ENCODE measurements around the gene GHRL.
"Not testable (repeated sequence)": the region's sequence is repeated elsewhere in the genome, so short reads cannot be mapped to it uniquely, and the experiment has no call there.

GHRL gene

GRCh38 chr3:10277115-10277625, 15.6 kb downstream of the GHRL start:
- DNase-seq = no peak

- no peak for DNase-seq
Observed at GRCh38 chr3:10274601-10275000, 18.1 kb downstream of the GHRL start.

DNA sequence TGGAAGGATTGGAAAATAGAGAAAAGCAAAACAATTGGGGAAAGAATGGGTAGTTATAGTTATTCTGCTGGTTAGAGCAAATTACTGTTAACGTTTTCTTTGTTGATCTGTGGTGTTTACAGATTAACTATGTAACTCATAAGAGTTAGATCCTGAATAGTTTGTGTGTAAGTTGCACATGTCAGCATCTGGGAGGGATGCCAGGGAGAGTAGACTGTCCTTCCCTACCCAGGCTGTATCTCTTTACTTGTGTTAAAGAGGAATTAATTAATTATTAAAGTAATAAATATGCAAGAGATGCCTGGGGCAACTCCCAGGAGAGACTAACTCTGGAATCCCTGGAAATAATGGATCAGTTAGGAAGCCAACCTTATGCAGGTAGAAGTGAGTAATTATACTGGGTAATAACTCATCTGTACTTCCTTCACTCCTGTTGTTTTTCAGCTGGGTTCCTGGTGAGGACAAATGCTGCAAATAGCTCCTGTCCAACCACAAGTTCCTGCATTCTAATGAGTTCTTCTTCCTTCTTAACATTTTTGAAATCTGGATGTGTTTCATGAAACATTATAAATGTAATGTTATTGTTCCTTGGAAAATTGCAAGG, 18.9 kb downstream of the GHRL start:
- DNase-seq = no peak

DNA sequence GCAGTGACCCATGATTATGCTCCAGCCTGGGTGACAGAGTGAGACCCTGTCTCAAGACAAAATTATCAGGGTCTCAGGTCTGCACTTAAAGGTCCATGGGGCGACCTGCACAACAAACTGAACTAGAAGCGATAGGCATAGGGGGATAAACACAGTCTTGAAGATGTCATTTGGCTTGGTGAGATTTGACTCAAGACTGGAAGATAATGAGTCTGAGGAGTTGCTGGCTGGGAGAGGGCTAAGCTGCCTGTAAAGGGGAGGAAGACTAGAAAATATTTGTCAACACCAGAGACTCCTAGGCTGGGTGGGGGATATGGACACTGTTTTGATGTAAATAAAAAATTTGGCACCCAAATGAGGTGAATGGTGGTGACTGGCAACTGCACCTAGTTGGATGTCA, 19.8 kb downstream of the GHRL start:
- no peak for DNase-seq

GRCh38 chr3:10272476-10272875, 20.3 kb downstream of the GHRL start:
- DNase-seq = not testable (repeated sequence)

GRCh38 chr3:10269443-10269842, 23.3 kb downstream of the GHRL start:
- DNase-seq = no peak

- DNase-seq = no peak
Observed at GRCh38 chr3:10268930-10269329, 23.8 kb downstream of the GHRL start.

GRCh38 chr3:10268116-10268515, 24.6 kb downstream of the GHRL start:
- DNase-seq = no peak

DNA sequence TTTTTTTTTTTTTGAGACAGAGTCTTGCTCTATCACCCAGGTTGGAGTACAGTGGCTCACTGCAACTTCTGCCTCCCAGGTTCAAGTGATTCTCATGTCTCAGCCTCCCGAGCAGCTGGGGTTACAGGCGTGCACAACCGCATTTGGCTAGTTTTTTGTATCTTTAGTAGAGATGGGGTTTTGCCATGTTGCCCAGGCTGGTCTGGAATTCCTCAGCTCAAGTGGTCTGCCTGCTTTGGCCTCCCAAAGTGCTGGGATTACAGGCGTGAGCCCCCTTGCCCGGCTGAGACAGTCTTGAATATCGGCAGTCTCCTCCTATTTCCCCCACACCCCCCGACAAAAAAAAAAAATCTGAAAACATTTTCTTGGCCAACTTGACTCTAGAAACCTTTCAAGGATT, 25.8 kb downstream of the GHRL start:
- not testable (repeated sequence) for DNase-seq

DNA sequence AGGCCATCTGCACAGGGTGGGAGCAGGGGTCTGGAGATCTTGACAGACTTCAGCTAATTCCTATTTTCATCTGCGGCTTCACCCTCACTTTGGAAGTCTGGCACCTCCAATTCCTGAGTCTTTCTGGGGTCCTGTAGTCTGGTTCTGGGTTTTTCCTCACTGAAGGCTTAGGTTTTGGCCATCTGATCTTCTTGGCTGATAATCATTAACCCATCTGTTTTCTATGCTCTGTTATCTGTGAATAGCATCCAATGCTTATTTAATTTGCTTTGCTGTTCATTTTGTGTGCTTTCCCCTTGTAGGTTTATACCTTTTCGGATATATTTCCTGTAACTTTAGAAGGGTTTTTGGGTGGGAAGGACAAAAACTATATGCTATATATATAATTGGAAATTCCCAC, 26.9 kb downstream of the GHRL start:
- DNase-seq = no peak

DNA sequence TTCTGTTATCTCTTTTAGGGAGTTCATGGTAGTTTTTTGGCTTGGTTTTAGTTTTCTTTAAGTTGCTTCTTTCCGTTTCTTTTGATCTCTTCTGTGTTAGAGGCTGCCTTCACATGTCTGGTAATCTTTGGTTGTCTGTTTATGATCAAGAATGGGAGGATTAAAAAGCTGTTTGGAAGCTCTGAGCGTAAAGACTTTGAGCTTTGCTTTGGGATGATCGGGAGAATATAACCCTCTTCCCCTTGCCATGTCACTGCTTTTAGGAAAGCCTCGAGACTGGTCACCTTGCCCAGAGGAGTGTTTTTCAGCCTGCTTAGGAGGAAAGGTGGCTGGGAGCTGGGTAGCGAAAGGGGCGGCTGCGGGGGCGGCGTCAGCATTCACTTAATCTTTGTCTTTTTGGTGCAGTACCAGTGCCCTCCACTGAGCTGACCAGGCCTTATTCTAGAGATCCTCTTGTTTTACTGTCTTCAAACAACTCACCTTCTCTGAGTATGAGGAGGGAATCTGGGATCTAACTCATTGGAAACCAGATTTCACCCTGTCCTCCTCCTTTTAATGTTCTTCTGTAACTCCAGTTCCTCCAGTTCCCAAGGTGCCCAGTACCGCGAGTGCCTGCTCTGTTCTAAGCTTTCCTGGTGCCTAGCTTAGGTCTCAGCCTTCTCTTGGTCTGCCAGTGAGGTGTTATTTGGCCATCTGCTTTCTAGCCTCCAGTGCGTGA, 28.9 kb downstream of the GHRL start:
- no peak for DNase-seq

DNA sequence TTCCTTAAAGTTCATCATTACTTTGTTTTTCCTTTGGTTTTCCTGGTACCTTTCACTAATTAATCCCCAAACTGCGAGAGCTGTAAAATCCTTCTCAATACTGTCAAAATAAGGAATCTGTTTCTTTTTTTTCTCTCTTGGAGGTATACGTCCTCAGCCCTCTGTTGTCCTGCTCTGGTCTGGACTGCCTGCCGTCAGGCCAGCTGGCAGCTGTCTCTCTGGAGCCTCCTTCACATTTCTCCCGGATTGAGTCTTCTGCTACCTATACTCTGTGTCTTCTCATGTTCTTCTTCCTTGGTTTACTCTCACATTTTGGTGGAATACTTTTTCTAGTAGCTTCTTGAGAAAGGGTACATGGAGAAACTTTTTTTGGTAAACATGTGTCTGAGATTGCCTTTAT, 30.7 kb downstream of the GHRL start:
- no peak for DNase-seq

DNA sequence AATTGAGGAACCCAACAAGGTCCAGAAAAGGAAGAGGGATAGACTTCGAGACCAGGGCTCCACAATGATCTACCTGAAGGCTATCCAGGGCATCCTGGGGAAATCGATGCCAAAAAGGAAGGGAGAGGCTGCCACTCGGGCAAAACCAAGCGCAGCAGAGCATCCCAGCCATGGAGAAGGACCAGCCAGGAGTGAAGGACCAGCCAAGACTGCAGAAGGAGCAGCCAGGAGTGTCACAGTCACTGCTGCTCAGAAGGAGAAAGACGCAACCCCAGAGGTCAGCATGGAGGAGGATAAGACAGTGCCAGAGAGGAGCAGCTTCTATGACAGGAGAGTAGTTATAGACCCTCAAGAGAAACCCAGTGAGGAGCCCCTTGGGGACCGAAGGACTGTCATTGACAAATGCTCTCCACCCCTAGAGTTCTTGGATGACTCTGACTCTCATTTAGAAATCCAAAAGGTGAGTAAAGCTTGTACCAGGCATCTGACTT, 32.5 kb downstream of the GHRL start:
- DNase-seq = no peak

GRCh38 chr3:10259798-10260197, 32.9 kb downstream of the GHRL start:
- DNase-seq = no peak

DNA sequence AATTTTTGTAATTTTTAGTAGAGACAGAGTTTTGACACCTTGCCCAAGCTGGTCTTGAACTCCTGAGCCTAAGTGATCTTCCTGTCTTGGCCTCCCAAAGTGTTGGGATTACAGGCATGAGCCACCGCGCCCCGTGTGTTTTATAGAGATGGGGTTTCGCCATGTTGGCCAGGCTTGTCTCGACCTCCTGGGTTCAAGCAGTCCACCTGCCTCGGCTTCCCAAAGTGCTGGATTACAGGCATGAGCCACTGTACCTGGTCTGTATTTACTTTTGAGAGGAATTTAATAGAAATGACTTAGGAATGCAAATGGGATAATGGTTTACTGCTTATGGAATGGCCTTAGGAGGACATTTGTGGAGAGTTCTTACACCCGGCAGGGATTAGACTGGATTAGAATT, 33.7 kb downstream of the GHRL start:
- DNase-seq = no peak

DNA sequence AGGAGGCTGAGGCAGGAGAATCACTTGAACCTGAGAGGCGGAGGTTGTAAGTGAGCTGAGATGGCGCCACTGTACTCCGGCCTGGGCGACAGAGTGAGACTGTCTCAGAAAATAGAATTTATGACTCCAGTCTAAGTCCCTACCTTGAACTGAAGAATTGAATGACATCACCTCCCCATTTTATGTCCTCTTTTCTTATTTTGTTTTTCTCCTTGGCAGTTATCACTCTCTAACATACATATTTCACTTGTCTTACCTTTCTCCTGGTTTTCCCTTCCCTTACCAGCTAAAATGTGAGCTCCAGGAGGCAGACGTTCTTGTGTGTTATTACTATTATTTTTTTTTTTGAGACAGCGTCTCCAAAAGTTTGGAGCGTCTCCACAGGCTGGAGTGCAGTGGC, 36.9 kb downstream of the GHRL start:
- DNase-seq = no peak

- DNase-seq = no peak
Observed at GRCh38 chr3:10253731-10254130, 39.0 kb downstream of the GHRL start.

DNA sequence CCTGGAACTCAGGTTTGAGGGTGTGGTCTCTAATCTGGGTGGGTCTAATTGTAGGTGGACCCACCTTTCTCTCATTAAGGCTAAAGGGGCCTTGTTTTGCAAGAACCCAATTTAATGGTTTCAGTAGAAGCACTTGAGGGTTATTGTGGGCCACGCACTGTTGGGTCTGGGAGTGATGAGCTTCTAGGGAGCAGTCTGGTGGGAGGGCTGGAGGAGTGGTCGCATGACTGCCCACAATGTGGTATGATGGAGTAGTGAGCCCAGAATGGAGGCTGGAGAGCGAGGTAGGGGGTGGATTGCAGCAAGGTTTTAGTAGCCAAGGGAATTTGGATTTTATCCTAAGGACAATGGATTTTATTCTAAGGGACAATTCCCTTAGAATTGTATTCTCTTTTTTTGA, 41.7 kb downstream of the GHRL start:
- no peak for DNase-seq

- DNase-seq = no peak
Observed at GRCh38 chr3:10249833-10250232, 42.9 kb downstream of the GHRL start.

- DNase-seq = peak in 9 of 58 donors; percentile 5 to 44 (median 10)
Observed at GRCh38 chr3:10248984-10249748, 43.6 kb downstream of the GHRL start.

DNA sequence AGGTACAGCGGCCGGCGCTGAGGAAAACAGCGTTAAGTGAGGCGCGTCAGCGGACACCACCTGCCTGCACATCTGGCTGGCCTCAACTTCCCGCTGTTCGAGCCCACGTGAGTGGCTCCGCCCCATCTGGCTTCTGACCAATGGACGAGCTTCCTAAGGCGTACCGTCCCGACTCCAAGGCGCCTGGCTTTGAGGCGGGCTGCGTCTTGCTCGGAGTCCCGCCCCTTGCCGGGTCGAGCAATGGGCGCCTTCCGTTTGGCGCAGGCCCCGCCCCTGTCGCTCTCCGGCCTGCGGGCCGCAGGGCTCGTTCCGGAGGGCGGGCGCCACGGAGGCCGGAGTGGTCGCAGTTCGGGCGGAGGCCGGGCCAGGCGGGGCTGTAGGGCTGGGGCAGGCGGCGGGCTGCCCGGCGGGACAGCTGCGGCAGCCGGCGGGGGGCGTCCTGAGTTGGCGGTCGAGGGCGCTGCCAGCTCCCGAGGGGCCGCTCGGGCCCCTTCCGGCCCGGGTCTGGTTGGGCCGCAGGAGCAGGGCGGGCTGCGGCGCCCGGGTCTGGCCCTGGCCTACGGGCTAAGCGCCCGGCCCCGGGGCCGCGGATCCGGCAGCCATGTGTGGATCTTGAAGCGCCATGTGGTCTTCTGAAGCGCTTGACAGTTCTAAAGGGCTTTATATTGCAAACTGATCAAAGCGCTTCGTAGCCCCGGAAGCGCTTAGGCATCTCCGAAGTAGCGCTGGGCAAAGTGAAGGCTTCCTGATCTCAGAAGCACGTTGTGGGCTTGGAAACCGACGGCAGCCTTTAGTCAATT, 44.4 kb downstream of the GHRL start, which contains the start of gene TATDN2:
Gene TATDN2 (plus strand): TSS at position 276 of the 800 bp plus-strand sequence. CDS start 742 bp downstream, outside the sequence.
- DNase-seq = peak; percentile 19 to 95 (median 86)
